Neuronal stem cell (in vitro differentiated cells): Measurements from ENCODE around the gene ARHGEF17.
A peak's percentile ranks its signal among the peaks of the same experiment; 100 is the strongest.

Experiments
- DNase-seq: peaks from one replicate; pipeline ENCODE4 v3.0.0-alpha.2; 2013; ENCODE audit warnings: low spot score
- H2AFZ ChIP-seq: one replicate; pipeline ENCODE4 v1.6.1; 2013; ENCODE audit warnings: mild to moderate bottlenecking, low read length, inconsistent platforms
- H2AK5ac ChIP-seq: 2 replicates; pipeline ENCODE4 v1.6.1; 2013; ENCODE audit warnings: low read depth, mild to moderate bottlenecking, inconsistent platforms, low read length, moderate library complexity, mixed read lengths
- H2BK120ac ChIP-seq: 2 replicates; pipeline ENCODE4 v1.6.1; 2013; ENCODE audit warnings: low read depth, mild to moderate bottlenecking, inconsistent platforms, low read length, moderate library complexity, mixed read lengths
- H2BK12ac ChIP-seq: one replicate; pipeline ENCODE4 v1.6.1; 2013; ENCODE audit warnings: low read length, inconsistent platforms
- H2BK15ac ChIP-seq: 2 replicates; pipeline ENCODE4 v1.6.1; 2013; ENCODE audit warnings: mild to moderate bottlenecking, low read length, inconsistent platforms, mixed read lengths
- H2BK5ac ChIP-seq: one replicate; pipeline ENCODE4 v1.6.1; 2013; ENCODE audit warnings: inconsistent platforms, mild to moderate bottlenecking, low read length, moderate library complexity
- H3K14ac ChIP-seq: one replicate; pipeline ENCODE4 v1.6.1; 2013; ENCODE audit warnings: low read length, inconsistent platforms
- H3K18ac ChIP-seq: 2 replicates; pipeline ENCODE4 v1.6.1; 2013; ENCODE audit warnings: low read length, inconsistent platforms
- H3K23ac ChIP-seq: 2 replicates; pipeline ENCODE4 v1.6.1; 2013; ENCODE audit warnings: low read depth, mild to moderate bottlenecking, mixed read lengths, low read length, inconsistent platforms; ENCODE audit not compliant: poor library complexity
- H3K27ac ChIP-seq: replicated peaks from 3 replicates; pipeline ENCODE4 v1.5.1; 2013; ENCODE audit warnings: low read length, inconsistent platforms
- H3K27me3 ChIP-seq, 3 experiments: 2 replicates each; pipeline ENCODE4 v1.6.1; 2013; ENCODE audit warnings: low read length in 3 of 3, mild to moderate bottlenecking in 2 of 3, inconsistent platforms in 1 of 3, low read depth in 1 of 3, mixed read lengths in 1 of 3, moderate library complexity in 1 of 3; ENCODE audit not compliant: control insufficient read depth in 3 of 3, insufficient read depth in 3 of 3
- H3K36me3 ChIP-seq, 2 donors: replicated peaks in 1 of 2; 2 replicates each; pipeline ENCODE4 v1.6.1; 2013; ENCODE audit warnings: low read length in 2 of 2; ENCODE audit not compliant: control insufficient read depth in 2 of 2, insufficient read depth in 2 of 2
- H3K4ac ChIP-seq: 2 replicates; pipeline ENCODE4 v1.6.1; 2013; ENCODE audit warnings: inconsistent platforms, mild to moderate bottlenecking, low read length, moderate library complexity
- H3K4me1 ChIP-seq, 2 donors: 1 replicate in 1 of 2; 2 replicates in 1 of 2; pipeline ENCODE4 v1.6.1; 2013; ENCODE audit warnings: low read length in 2 of 2, low read depth in 1 of 2; ENCODE audit not compliant: control insufficient read depth in 2 of 2, insufficient read depth in 1 of 2
- H3K4me2 ChIP-seq: one replicate; pipeline ENCODE4 v1.6.1; 2013; ENCODE audit warnings: mild to moderate bottlenecking, low read length, inconsistent platforms; ENCODE audit not compliant: insufficient read depth, poor library complexity, severe bottlenecking
- H3K4me3 ChIP-seq, 2 donors: 2 replicates each; pipeline ENCODE4 v1.5.1; 2013; ENCODE audit warnings: low read length in 2 of 2, mild to moderate bottlenecking in 2 of 2, inconsistent platforms in 1 of 2, moderate library complexity in 1 of 2
- H3K79me1 ChIP-seq: one replicate; pipeline ENCODE4 v1.6.1; 2013; ENCODE audit warnings: low read depth, mild to moderate bottlenecking, inconsistent platforms, low read length, moderate library complexity
- H3K9ac ChIP-seq: one replicate; pipeline ENCODE4 v1.6.1; 2013; ENCODE audit warnings: mild to moderate bottlenecking, low read depth, low read length, inconsistent platforms; ENCODE audit not compliant: poor library complexity
- H3K9me3 ChIP-seq, 2 donors: replicated peaks in 1 of 2; 2 replicates each; pipeline versions ENCODE3 to v1.6.1; 2013; ENCODE audit warnings: low read length in 2 of 2, mild to moderate bottlenecking in 2 of 2, inconsistent platforms in 1 of 2, low read depth in 1 of 2, mixed read lengths in 1 of 2, moderate library complexity in 1 of 2; ENCODE audit not compliant: control insufficient read depth in 2 of 2, insufficient read depth in 1 of 2
- H4K8ac ChIP-seq: one replicate; pipeline ENCODE4 v1.6.1; 2013; ENCODE audit warnings: low read depth, mild to moderate bottlenecking, inconsistent platforms, low read length, moderate library complexity
- H4K91ac ChIP-seq: one replicate; pipeline ENCODE4 v1.6.1; 2013; ENCODE audit warnings: low read length, low read depth, mild to moderate bottlenecking, inconsistent platforms; ENCODE audit not compliant: poor library complexity
- WGBS, 2 donors: extraction: QIAGEN DNeasy Blood & Tissue Kit; methylation state at CpG; one replicate each; pipeline ENCODE4 v1.1.7; 2013; ENCODE audit warnings: missing lambda C conversion rate in 2 of 2, mixed read lengths in 1 of 2; ENCODE audit not compliant: insufficient read length in 2 of 2, insufficient replicate concordance in 1 of 2; ENCODE audit errors: extremely low coverage in 2 of 2; 5-methylcytosine and 5-hydroxymethylcytosine counted together

Gene ARHGEF17

DNA sequence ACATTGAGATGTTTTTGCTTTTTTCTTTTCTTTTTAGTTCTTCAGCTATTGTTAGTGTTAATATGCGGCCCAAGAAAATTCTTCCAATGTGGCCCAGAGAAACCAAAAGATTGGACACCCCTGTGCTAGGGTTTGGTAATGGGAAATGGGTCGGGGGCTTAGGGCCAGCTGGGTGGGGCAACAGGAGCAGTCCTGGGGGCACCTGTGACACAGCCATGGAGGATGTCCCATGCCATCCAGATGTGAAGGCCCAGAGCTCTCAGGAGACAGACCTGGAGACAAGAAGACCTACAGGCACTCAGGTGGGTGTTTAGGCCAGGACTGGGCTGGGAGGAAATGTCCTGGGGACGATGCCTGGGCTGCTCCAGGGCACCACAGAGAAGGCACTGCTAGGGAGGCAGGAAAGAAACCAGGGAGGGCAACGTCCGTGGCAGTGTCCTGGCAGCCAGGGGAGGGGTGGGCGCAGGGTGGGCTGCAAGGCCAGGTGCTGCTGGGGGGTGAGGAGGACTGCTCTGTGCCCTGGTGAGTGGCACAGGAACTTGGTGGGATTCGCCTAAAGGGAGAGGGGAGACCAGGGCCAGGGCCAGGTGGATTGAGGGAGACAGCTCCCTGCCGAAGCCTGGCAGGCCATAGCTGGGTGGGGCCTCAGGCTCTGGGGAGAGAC is 89.5 kb downstream of the ARHGEF17 start:
- no peak overlapping the region for H2BK120ac ChIP-seq
- H2AFZ ChIP-seq = no peak overlapping the region
- H3K4me1 ChIP-seq = peaks cover 0 to 12% of the 10 kb centered on the region in 2 donors
- DNase-seq = no peak
- no peaks in the 10 kb centered on the region for H3K9me3 ChIP-seq
- peaks cover 4% of the 10 kb centered on the region for H3K79me1 ChIP-seq
- no peak overlapping the region for H2BK12ac ChIP-seq
- H3K4me3 ChIP-seq = no peak overlapping the region
- H3K4me2 ChIP-seq = no peak overlapping the region
- no peak overlapping the region for H4K8ac ChIP-seq
- no peak overlapping the region for H3K9ac ChIP-seq
- no peak overlapping the region for H3K14ac ChIP-seq
- peak overlapping the region; percentile 27 for H3K18ac ChIP-seq
- H2BK5ac ChIP-seq = peak overlapping the region; percentile 42
- H3K27ac ChIP-seq = no peak overlapping the region
- peak overlapping the region; percentile 57 for H3K23ac ChIP-seq
- no peaks in the 10 kb centered on the region for H3K27me3 ChIP-seq
- no peak overlapping the region for H4K91ac ChIP-seq
- no peak overlapping the region for H2BK15ac ChIP-seq
- H3K4ac ChIP-seq = no peak overlapping the region
- no CpG with 5 or more reads among the region's 8 CpGs for WGBS, 2 donors
- H3K36me3 ChIP-seq = peaks cover 12 to 46% of the 10 kb centered on the region in 2 donors
- H2AK5ac ChIP-seq = no peak overlapping the region

DNA sequence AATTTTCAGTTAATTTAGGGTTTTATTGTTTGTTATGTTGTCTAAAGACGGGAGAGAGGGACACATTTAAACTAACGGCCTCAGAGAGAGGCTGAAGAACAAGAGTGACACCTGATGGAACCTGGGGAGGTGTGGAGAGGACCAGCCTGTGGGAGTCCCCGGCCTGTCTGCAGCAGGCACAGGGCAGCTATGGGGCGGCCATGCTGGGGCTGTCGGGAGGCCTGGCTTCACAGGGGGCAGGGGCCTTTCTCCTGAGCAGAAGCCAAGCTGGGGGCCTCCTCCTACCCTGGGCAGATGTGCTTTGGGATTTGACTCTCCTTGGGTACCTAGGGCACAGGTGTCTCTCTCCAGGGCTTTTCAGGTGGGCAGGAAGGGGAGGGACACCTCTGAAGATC is 90.1 kb downstream of the ARHGEF17 start:
- Histone ChIP-seq H3K4me2 (no peak overlapping the region), H3K79me1 (peaks cover 4% of the 10 kb centered on the region), H4K8ac (no peak overlapping the region), H3K4ac (no peak overlapping the region), H3K36me3 (peaks cover 12 to 47% of the 10 kb centered on the region in 2 donors), H2AK5ac (no peak overlapping the region), H2BK12ac (no peak overlapping the region), H2AFZ (no peak overlapping the region), H2BK15ac (no peak overlapping the region), H2BK120ac (no peak overlapping the region), H3K4me1 (peaks cover 0 to 12% of the 10 kb centered on the region in 2 donors), H2BK5ac (no peak overlapping the region), H3K4me3 (no peak overlapping the region), H3K14ac (no peak overlapping the region), H3K23ac (no peak overlapping the region), H3K27ac (no peak overlapping the region), H3K18ac (peak overlapping the region; percentile 11), H3K27me3 (no peaks in the 10 kb centered on the region), H3K9ac (no peak overlapping the region), H4K91ac (no peak overlapping the region), H3K9me3 (no peaks in the 10 kb centered on the region)
- no CpG with 5 or more reads among the region's 5 CpGs for WGBS, 2 donors
- DNase-seq = no peak

DNA sequence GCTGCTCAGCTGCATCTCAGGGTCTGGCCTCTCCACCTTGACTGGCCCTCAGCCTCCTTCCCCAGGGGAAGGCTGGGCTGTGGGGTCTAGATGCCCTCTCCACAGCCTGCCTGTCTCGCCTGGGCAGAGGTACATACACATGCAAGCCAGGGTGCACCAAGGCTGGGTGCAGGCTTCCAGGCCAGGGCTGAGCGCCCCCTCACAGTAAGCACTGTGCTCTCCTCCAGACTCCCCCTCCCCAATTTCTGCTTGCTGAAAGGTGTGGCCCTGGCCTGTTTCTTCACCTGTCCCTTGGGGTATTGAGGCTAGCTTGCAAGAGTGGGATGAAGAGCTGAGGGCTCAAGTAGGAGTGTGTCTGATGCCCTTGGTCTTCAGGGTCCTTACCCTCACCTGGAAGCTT is 90.6 kb downstream of the ARHGEF17 start:
- H3K4me3 ChIP-seq = no peak overlapping the region
- no CpG with 5 or more reads among the region's 2 CpGs for WGBS, 2 donors
- H2BK12ac ChIP-seq = no peak overlapping the region
- no peak overlapping the region for H3K9ac ChIP-seq
- no peak overlapping the region for H2BK15ac ChIP-seq
- no peak overlapping the region for H2AK5ac ChIP-seq
- no peak overlapping the region for H4K91ac ChIP-seq
- H2BK120ac ChIP-seq = no peak overlapping the region
- no peak overlapping the region for H4K8ac ChIP-seq
- H3K4ac ChIP-seq = no peak overlapping the region
- no peak overlapping the region for H3K27ac ChIP-seq
- no peaks in the 10 kb centered on the region for H3K9me3 ChIP-seq
- peaks cover 11 to 53% of the 10 kb centered on the region in 2 donors for H3K36me3 ChIP-seq
- peak overlapping the region; percentile 9 for H3K23ac ChIP-seq
- no peak overlapping the region for H3K18ac ChIP-seq
- peaks cover 4% of the 10 kb centered on the region for H3K79me1 ChIP-seq
- H3K27me3 ChIP-seq = no peaks in the 10 kb centered on the region
- H3K4me2 ChIP-seq = no peak overlapping the region
- H2BK5ac ChIP-seq = no peak overlapping the region
- peaks cover 0 to 12% of the 10 kb centered on the region in 2 donors for H3K4me1 ChIP-seq
- no peak overlapping the region for H3K14ac ChIP-seq
- no peak overlapping the region for H2AFZ ChIP-seq
- DNase-seq = no peak

DNA sequence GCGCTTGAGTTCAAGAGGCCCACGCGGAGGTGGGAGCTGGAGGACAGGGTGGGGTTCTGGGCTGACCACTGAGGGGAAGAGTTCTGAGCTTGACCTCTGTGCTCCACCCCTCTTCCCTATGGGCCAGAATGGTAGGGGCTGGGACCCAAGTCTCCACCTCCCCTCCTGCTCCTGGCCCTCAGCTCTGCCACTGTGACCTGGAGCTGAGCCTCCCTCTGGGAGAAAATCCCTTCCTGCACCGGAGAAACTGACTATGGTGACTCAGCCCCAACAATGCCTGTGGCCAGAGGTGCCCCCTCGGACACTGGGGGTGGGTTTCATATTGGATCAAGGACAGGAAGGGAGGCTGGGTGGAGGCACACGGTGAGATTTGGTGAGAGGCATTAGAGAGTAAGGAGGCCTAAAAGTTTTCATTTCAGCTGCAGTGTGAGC is 91.1 kb downstream of the ARHGEF17 start:
- Histone ChIP-seq H3K79me1 (peaks cover 4% of the 10 kb centered on the region), H2AFZ (no peak overlapping the region), H3K14ac (no peak overlapping the region), H3K23ac (no peak overlapping the region), H2AK5ac (no peak overlapping the region), H3K27me3 (no peaks in the 10 kb centered on the region), H3K9ac (no peak overlapping the region), H3K27ac (no peak overlapping the region), H3K4me2 (no peak overlapping the region), H2BK15ac (no peak overlapping the region), H4K8ac (no peak overlapping the region), H2BK5ac (no peak overlapping the region), H3K9me3 (no peaks in the 10 kb centered on the region), H2BK120ac (no peak overlapping the region), H3K4ac (no peak overlapping the region), H3K18ac (no peak overlapping the region), H3K4me3 (no peak overlapping the region), H3K4me1 (peaks cover 0 to 12% of the 10 kb centered on the region in 2 donors), H4K91ac (no peak overlapping the region), H2BK12ac (no peak overlapping the region), H3K36me3 (peaks cover 8 to 53% of the 10 kb centered on the region in 2 donors)
- DNase-seq = no peak
- no CpG with 5 or more reads among the region's 6 CpGs for WGBS, 2 donors
